Measurements from ENCODE around the gene CDKN2AIP.

DNA sequence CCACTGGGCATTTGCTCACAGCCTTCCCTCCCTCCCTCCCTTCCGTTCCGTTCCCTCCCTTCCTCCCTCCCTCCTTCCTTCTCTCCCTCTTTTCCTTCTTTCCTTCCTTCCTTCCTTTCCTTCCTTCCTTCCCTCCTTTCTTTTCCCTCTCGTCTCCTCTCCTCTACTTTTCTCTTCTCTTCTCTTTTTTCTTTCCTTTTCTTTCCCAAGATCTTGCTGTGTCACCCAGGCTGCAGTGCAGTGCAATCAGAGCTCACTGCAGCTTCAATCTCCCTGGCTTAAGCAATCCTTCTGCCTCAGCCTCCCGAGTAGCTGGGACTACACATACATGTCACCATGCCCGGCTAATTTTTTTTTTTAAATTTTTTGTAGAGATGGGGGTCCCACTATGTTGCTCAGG is 33.7 kb downstream of the CDKN2AIP start:
- TF ChIP-seq POLR2A (IDR thresholded peaks at IDR 0.05; ENCODE audit: low read length) (no peak), GATA1 (IDR thresholded peaks at IDR 0.05; ENCODE audit: low read depth, low read length) (no peak)
